Neural cell (in vitro differentiated cells): ENCODE data around the gene NCLN.

ENCODE experiments used
- EP300 ChIP-seq: fragments of 450-650 bp; conservative IDR thresholded peaks from 2 replicates; pipeline ENCODE4 v1.6.1; 2014; ENCODE audit warnings: antibody characterized with exemption, mild to moderate bottlenecking, moderate library complexity; ENCODE audit not compliant: poor library complexity, severe bottlenecking
- EZH2 ChIP-seq: fragments of 200-600, 300-800 bp; shearing (Covaris generic), sonication (generic); IDR thresholded peaks from 2 replicates; pipeline ENCODE4 v1.6.1; 2014; ENCODE audit warnings: antibody characterized with exemption, low read length, borderline replicate concordance, mild to moderate bottlenecking; ENCODE audit not compliant: insufficient read depth, poor library complexity, severe bottlenecking
- POLR2AphosphoS5 ChIP-seq: IDR thresholded peaks from 2 replicates; pipeline ENCODE4 v1.6.1; 2012
- TAF1 ChIP-seq: IDR thresholded peaks from 2 replicates; pipeline ENCODE4 v1.6.1; 2012; ENCODE audit warnings: low read depth
- TF ChIP-seq, protein P1 (sequence below): fragments of 450-650 bp; IDR thresholded peaks from 2 replicates; pipeline ENCODE4 v1.5.1; 2014; ENCODE audit warnings: antibody characterized with exemption, mild to moderate bottlenecking, moderate library complexity; ENCODE audit not compliant: poor library complexity, severe bottlenecking

DNA sequence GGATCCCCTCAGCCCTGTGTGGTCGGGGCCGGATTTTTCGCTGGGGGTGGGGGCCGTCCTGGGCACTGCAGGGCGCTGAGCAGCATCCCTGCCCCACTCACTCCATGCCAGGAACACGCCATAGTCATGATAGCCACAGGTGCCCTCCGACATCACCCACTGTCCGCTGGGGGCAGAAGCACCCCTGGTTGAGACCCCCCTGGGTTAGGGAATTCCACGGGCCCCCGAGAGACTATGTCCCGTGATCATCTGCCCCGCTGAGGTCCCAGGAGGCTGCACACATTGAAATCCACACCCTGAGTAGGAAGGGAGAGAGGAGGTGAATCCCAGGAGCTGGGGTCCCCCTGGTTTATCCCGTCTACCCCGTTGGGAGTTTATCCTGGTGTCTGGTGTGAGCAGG is 16.2 kb downstream of the NCLN start:
- TF ChIP-seq, protein P1, sequence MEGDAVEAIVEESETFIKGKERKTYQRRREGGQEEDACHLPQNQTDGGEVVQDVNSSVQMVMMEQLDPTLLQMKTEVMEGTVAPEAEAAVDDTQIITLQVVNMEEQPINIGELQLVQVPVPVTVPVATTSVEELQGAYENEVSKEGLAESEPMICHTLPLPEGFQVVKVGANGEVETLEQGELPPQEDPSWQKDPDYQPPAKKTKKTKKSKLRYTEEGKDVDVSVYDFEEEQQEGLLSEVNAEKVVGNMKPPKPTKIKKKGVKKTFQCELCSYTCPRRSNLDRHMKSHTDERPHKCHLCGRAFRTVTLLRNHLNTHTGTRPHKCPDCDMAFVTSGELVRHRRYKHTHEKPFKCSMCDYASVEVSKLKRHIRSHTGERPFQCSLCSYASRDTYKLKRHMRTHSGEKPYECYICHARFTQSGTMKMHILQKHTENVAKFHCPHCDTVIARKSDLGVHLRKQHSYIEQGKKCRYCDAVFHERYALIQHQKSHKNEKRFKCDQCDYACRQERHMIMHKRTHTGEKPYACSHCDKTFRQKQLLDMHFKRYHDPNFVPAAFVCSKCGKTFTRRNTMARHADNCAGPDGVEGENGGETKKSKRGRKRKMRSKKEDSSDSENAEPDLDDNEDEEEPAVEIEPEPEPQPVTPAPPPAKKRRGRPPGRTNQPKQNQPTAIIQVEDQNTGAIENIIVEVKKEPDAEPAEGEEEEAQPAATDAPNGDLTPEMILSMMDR = no peak
- TF ChIP-seq TAF1 (no peak), POLR2AphosphoS5 (no peak), EZH2 (no peak), EP300 (no peak)
